ENCODE results near the gene ANKRD44. TPM values are rescaled to one million over a fixed set of nuclear protein-coding genes. Genes with fewer than 3 reads are reported as not detected.

Gene ANKRD44
- total RNA-seq, 2 donors from 2014 or later = 57.8 to 93.4 TPM

GRCh38 chr2:197163712-197164140 is 146.9 kb downstream of the ANKRD44 start:
- TF ChIP-seq, protein P1, sequence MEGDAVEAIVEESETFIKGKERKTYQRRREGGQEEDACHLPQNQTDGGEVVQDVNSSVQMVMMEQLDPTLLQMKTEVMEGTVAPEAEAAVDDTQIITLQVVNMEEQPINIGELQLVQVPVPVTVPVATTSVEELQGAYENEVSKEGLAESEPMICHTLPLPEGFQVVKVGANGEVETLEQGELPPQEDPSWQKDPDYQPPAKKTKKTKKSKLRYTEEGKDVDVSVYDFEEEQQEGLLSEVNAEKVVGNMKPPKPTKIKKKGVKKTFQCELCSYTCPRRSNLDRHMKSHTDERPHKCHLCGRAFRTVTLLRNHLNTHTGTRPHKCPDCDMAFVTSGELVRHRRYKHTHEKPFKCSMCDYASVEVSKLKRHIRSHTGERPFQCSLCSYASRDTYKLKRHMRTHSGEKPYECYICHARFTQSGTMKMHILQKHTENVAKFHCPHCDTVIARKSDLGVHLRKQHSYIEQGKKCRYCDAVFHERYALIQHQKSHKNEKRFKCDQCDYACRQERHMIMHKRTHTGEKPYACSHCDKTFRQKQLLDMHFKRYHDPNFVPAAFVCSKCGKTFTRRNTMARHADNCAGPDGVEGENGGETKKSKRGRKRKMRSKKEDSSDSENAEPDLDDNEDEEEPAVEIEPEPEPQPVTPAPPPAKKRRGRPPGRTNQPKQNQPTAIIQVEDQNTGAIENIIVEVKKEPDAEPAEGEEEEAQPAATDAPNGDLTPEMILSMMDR (IDR thresholded peaks at IDR 0.05) = no peak
- Histone ChIP-seq H3K27ac (no peak overlapping the region), H3K4me3 (no peak overlapping the region), H3K4me1 (ENCODE audit: control insufficient read depth in 1 of 2, low read depth in 2 of 2) (peaks cover 11 to 57% of the 10 kb centered on the region in 2 donors), H3K27me3 (replicated peaks; ENCODE audit: insufficient read depth) (no peaks in the 10 kb centered on the region), H3K9me3 (no peaks in the 10 kb centered on the region), H3K36me3 (no peaks in the 10 kb centered on the region)
- DNase-seq (ENCODE audit: low spot score) = no peak
- ATAC-seq (ENCODE audit: insufficient number of reproducible peaks, low FRiP score, low read depth) = no peak

DNA sequence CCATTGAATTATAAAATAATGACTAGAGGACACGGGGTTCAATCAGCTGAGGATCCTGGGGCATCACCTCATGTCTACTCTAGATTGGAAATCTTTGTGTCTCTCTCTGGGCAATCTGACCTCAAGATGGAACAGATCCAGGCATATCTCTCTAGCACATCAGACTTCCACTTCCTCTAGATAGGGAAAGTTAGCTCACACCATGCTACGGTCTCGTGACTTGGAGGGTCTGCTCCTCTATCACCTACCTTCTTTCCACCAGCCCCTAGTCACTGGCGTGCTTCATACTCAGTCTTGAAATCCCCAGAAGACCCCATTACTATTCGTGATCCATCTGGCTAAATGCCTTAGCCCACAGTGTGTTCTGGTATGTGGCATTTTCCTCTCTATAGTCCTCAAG is 148.8 kb downstream of the ANKRD44 start:
- Histone ChIP-seq H3K36me3 (no peaks in the 10 kb centered on the region), H3K27ac (no peak overlapping the region), H3K4me3 (no peak overlapping the region), H3K4me1 (ENCODE audit: control insufficient read depth in 1 of 2, low read depth in 2 of 2) (peaks cover 21 to 49% of the 10 kb centered on the region in 2 donors), H3K9me3 (no peaks in the 10 kb centered on the region), H3K27me3 (replicated peaks; ENCODE audit: insufficient read depth) (no peaks in the 10 kb centered on the region)
- TF ChIP-seq, protein P1 (IDR thresholded peaks at IDR 0.05) = no peak
- DNase-seq (ENCODE audit: low spot score) = no peak
- ATAC-seq (ENCODE audit: insufficient number of reproducible peaks, low FRiP score, low read depth) = no peak

GRCh38 chr2:197159661-197160211 is 150.8 kb downstream of the ANKRD44 start:
- Histone ChIP-seq H3K27ac (peak overlapping the region; percentile 26 to 47), H3K36me3 (no peaks in the 10 kb centered on the region), H3K4me3 (no peak overlapping the region), H3K4me1 (ENCODE audit: control insufficient read depth in 1 of 2, low read depth in 2 of 2) (peaks cover 21 to 30% of the 10 kb centered on the region in 2 donors), H3K9me3 (no peaks in the 10 kb centered on the region), H3K27me3 (replicated peaks; ENCODE audit: insufficient read depth) (no peaks in the 10 kb centered on the region)
- DNase-seq (ENCODE audit: low spot score) (no peak), ATAC-seq (ENCODE audit: insufficient number of reproducible peaks, low FRiP score, low read depth) (peak; percentile 67)
- TF ChIP-seq, protein P1 (IDR thresholded peaks at IDR 0.05) = no peak

DNA sequence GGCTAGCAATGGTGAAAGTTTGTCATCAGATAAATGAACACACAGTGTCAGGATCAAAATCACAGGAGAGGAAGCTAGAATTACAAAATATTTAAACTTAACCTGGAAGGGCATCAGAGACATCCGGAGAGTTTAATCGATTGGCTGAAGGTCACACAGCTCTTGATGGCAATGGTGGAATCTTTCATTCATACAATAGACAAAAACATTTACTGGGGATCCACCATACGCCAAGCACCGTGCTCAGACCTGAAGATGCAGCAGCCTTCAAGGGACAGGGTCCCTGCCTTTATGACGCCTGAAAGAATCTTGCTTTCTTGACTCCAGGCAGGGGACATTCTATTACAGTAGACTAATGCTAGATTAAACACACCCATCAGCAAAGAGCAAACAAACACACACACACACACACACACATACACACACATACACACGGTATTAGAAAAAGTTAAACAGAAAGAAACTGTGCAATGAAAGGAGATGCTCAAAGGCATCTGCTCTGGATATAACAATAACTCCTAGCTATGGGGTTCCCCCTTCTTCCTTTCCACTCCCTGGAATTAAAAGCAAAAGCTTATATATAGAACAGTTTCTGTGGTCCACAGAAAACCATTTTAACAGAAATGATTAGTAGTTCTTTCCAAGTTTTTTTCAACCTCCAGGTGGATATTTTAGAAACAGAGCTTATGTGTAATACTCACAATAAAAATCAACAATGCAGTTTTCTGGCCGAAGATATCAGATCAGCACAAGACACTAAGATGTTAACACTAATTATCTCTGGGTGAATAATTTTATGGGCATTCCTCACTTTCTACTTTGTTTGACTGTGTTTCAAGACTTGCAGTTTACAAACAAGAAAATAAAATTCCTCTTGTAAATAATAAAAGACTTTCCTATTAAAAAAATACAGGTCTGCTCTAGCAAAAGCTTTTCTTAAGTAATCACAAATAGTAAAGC is 151.7 kb downstream of the ANKRD44 start:
- TF ChIP-seq, protein P1 (IDR thresholded peaks at IDR 0.05) = no peak
- Histone ChIP-seq H3K27ac (peak overlapping the region in 1 of 2 donors; percentile 65), H3K4me3 (peak overlapping the region; percentile 60)

DNA sequence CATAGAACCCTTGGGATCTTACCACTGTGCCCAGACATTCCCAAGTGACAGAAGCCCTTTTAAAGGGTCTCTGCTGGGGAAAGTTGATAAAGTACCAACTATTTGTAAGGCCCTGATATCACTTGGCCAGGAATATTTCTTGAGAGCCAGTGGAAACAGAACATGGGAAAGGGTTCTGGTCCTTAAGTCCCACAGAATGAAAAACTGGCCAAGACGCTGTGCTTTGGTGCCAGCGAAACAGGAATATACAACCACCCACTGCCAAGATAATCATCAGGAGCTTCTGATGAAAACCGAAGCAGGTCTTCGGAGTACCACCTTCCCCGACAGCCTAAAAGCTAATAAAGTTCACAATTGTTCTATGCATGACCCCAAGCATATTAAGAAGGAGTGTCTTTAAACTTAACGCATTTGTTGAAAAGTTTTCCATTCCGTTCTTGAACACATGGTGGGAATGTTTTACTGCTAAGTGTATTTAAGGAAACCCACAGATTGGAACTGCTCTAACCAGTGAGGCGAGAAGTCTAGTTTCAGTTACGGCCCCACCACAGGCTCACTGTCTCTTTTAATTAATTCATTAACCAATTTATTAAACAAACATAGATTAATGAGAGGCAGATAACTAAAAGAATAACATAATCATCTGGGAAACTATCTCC is 152.6 kb downstream of the ANKRD44 start:
- ATAC-seq (ENCODE audit: insufficient number of reproducible peaks, low FRiP score, low read depth) (no peak), DNase-seq (ENCODE audit: low spot score) (no peak)
- peak overlapping the region; percentile 10 to 65 for H3K27ac ChIP-seq
- H3K36me3 ChIP-seq = no peaks in the 10 kb centered on the region
- peak overlapping the region; percentile 60 for H3K4me3 ChIP-seq
- H3K4me1 ChIP-seq (ENCODE audit: control insufficient read depth in 1 of 2, low read depth in 2 of 2) = peaks cover 27 to 31% of the 10 kb centered on the region in 2 donors
- H3K27me3 ChIP-seq (replicated peaks; ENCODE audit: insufficient read depth) = no peaks in the 10 kb centered on the region
- H3K9me3 ChIP-seq = no peaks in the 10 kb centered on the region
- TF ChIP-seq, protein P1 (IDR thresholded peaks at IDR 0.05) = no peak

More for the DNA sequence above, 151.7 kb downstream of the ANKRD44 start:
- no peaks in the 10 kb centered on the region for H3K9me3 ChIP-seq
- ATAC-seq (ENCODE audit: insufficient number of reproducible peaks, low FRiP score, low read depth) (no peak), DNase-seq (ENCODE audit: low spot score) (no peak)
- no peaks in the 10 kb centered on the region for H3K27me3 ChIP-seq (replicated peaks; ENCODE audit: insufficient read depth)
- H3K36me3 ChIP-seq = no peaks in the 10 kb centered on the region
- H3K4me1 ChIP-seq (ENCODE audit: control insufficient read depth in 1 of 2, low read depth in 2 of 2) = peaks cover 21 to 25% of the 10 kb centered on the region in 2 donors
